ENCODE measurements around the gene CBX8. TPM values are rescaled to one million over a fixed set of nuclear protein-coding genes. Genes with fewer than 3 reads are reported as not detected.

CBX8 gene
- total and polyA plus RNA-seq, 12 donors: 2.2 to 9.3 (median 5.4) TPM

GRCh38 chr17:79833110-79833450 lies 36.2 kb upstream of the CBX8 start:
- Histone ChIP-seq H3K9me3 (no peaks in the 10 kb centered on the region), H3K27ac (peak overlapping the region in 1 of 10 donors; percentile 87), H3K27me3 (no peaks in the 10 kb centered on the region), H3K36me3 (peaks cover 0 to 34% (median 21%) of the 10 kb centered on the region in 9 donors), H3K4me3 (peak overlapping the region in 6 of 10 donors; percentile 27 to 51 (median 46)), H3K4me1 (peaks cover 24 to 79% (median 58%) of the 10 kb centered on the region in 9 donors)
- DNase-seq (no peak), ATAC-seq (no peak)
- TF ChIP-seq CTCF (IDR thresholded peaks at IDR 0.05): no peak
- 73 to 84% methylated on average over 7 of the region's 7 CpGs for WGBS, 2 donors
- intact Hi-C loops (cut with DNase I): loop anchor here in 1 of 10 donors (10.0 kb wide), 1 partner anchor 88 kb away; no protein-coding TSS in a partner anchor

GRCh38 chr17:79832218-79833109 lies 35.6 kb upstream of the CBX8 start:
- WGBS, 2 donors: 14 to 17% methylated on average over 71 to 72 of the region's 72 CpGs
- H3K27me3 ChIP-seq: no peaks in the 10 kb centered on the region
- H3K36me3 ChIP-seq: peaks cover 0 to 34% (median 21%) of the 10 kb centered on the region in 9 donors
- ATAC-seq (peak; percentile 11 to 49 (median 26)), DNase-seq (peak; percentile 24 to 43)
- H3K4me1 ChIP-seq: peaks cover 20 to 75% (median 52%) of the 10 kb centered on the region in 9 donors
- peak in 1 of 9 donors; percentile 8 for TF ChIP-seq CTCF (IDR thresholded peaks at IDR 0.05)
- H3K4me3 ChIP-seq: peak overlapping the region; percentile 1 to 51 (median 45)
- intact Hi-C loops (cut with DNase I): loop anchor here in 1 of 10 donors (10.0 kb wide), 1 partner anchor 88 kb away; no protein-coding TSS in a partner anchor
- no peaks in the 10 kb centered on the region for H3K9me3 ChIP-seq
- peak overlapping the region; percentile 56 to 87 (median 80) for H3K27ac ChIP-seq

- peak overlapping the region; percentile 1 to 51 (median 45) for H3K4me3 ChIP-seq
- H3K36me3 ChIP-seq: peaks cover 0 to 31% (median 21%) of the 10 kb centered on the region in 9 donors
- no peaks in the 10 kb centered on the region for H3K9me3 ChIP-seq
- H3K4me1 ChIP-seq: peaks cover 14 to 71% (median 43%) of the 10 kb centered on the region in 9 donors
- WGBS, 2 donors: 26 to 29% methylated on average over 33 of the region's 33 CpGs
- DNase-seq (peak; percentile 73 to 75), ATAC-seq (peak; percentile 48 to 77 (median 69))
- intact Hi-C loops (cut with DNase I): loop anchor here in 2 of 10 donors (2.0 to 10.0 kb wide), 2 partner anchors 17 to 87 kb away; no protein-coding TSS in a partner anchor
- TF ChIP-seq CTCF (IDR thresholded peaks at IDR 0.05): no peak
- no peaks in the 10 kb centered on the region for H3K27me3 ChIP-seq
- H3K27ac ChIP-seq: peak overlapping the region; percentile 56 to 87 (median 80)
Measured at GRCh38 chr17:79831265-79832217, 34.7 kb upstream of the CBX8 start.
